ENCODE results near the gene KCNJ10.
A peak's percentile ranks its signal among the peaks of the same experiment; 100 is the strongest.
"Not testable (repeated sequence)": the region's sequence is repeated elsewhere in the genome, so short reads cannot be mapped to it uniquely, and the experiment has no call there.

Gene KCNJ10

GRCh38 chr1:160052936-160053335 lies 17.0 kb downstream of the KCNJ10 start:
- Mint-ChIP-seq H3K36me3 (no peaks in the 10 kb centered on the region), H3K4me1 (no peaks in the 10 kb centered on the region), H3K9me3 (no peaks in the 10 kb centered on the region), H3K27ac (no peak overlapping the region), H3K4me3 (no peak overlapping the region), H3K27me3 (peaks cover 61% of the 10 kb centered on the region)
- CTCF ChIA-PET: interaction anchor here (1.2 to 2.2 kb wide), 2 partner anchors 26 to 48 kb away, joined by 4 to 14 read pairs; no protein-coding TSS in a partner anchor
- no peak for DNase-seq

DNA sequence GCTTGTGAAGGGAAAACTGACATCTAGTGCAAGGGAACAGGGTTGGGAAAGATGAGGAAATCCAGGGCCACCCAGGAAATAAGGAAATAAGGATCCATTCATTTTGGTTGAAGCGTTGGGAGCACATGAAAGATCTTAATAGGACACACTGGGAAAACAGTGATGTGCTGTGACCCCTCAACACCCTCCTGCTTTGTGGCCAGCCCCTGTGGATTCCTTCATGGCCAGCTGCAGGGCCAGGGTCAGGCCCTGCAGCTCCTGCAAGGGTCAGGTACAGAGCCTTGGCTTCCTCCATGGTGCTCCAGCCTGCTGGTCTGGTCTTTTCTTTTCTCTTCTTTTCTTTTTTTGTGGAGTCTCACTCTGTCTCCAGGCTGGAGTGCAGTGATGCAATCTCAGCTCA lies 19.3 kb downstream of the KCNJ10 start:
- Mint-ChIP-seq H3K27me3 (peaks cover 53% of the 10 kb centered on the region), H3K4me3 (no peak overlapping the region), H3K4me1 (peaks cover 14% of the 10 kb centered on the region), H3K27ac (no peak overlapping the region), H3K9me3 (no peaks in the 10 kb centered on the region), H3K36me3 (no peaks in the 10 kb centered on the region)
- CTCF ChIA-PET: interaction anchor here (0.6 kb wide), 1 partner anchor 1038 kb away, joined by 3 read pairs; no protein-coding TSS in a partner anchor
- no peak for DNase-seq

- Mint-ChIP-seq H3K4me1 (peaks cover 14% of the 10 kb centered on the region), H3K27me3 (peaks cover 52% of the 10 kb centered on the region)
- not testable (repeated sequence) for H3K9me3 Mint-ChIP-seq, H3K27ac Mint-ChIP-seq, H3K4me3 Mint-ChIP-seq, H3K36me3 Mint-ChIP-seq, DNase-seq
- CTCF ChIA-PET: interaction anchor here (0.6 kb wide), 1 partner anchor 1037 kb away, joined by 3 read pairs; no protein-coding TSS in a partner anchor
Observed at GRCh38 chr1:160050182-160050581, 19.8 kb downstream of the KCNJ10 start.

DNA sequence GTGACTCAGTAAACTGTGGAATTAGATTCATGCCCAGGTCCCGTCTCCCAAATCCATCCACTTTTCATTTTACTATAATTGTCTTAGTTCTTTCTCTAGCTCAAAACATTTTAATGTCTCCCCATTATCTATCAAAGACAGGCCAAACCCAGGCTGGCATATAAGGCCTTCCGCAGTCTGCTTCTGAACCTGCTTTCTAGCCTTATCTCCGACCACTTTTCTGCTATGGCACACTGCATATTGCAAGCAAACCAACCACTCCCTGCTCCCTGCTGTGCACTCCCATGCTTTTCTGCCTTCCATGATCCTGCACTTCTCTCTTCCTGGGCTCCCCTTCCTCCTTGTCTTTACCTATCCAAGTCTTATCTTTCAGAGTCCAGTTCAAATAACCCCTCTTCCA lies 20.9 kb downstream of the KCNJ10 start:
- DNase-seq: no peak
- Mint-ChIP-seq H3K36me3 (no peaks in the 10 kb centered on the region), H3K4me1 (peaks cover 14% of the 10 kb centered on the region), H3K9me3 (no peaks in the 10 kb centered on the region), H3K4me3 (no peak overlapping the region), H3K27ac (no peak overlapping the region), H3K27me3 (peaks cover 50% of the 10 kb centered on the region)
- CTCF ChIA-PET: interaction anchor here (5.9 kb wide), 1 partner anchor 33 kb away, joined by 210 read pairs; the partner anchor contains the start of gene KCNJ9

DNA sequence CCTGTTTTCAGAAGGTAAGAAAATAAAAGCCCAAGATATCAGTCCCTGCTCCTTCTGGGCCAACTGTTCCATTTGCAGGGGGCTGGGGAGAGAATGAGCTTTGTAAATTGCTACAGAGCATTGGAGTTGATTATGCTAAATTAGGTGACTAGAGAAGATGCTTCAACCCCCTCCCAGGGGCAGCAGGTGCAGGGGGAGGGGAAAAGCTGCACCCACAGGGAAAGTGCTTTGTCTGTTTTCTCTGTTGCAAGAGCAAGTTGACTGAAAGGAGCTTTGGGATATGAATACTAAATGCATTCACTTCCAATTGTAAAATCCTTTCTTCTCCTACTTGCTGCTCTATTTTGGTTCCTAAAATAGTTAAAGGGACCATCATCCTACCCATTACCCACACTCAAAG lies 21.6 kb downstream of the KCNJ10 start:
- Mint-ChIP-seq H3K27me3 (peaks cover 44% of the 10 kb centered on the region), H3K27ac (no peak overlapping the region), H3K36me3 (no peaks in the 10 kb centered on the region), H3K9me3 (no peaks in the 10 kb centered on the region), H3K4me3 (no peak overlapping the region), H3K4me1 (peaks cover 14% of the 10 kb centered on the region)
- CTCF ChIA-PET: interaction anchor here (0.8 to 5.9 kb wide), 2 partner anchors 12 to 34 kb away, joined by 3 to 210 read pairs; partner anchors contain the start of gene KCNJ9
- no peak for DNase-seq

- Mint-ChIP-seq H3K36me3 (no peaks in the 10 kb centered on the region), H3K27me3 (peaks cover 38% of the 10 kb centered on the region), H3K4me1 (peaks cover 14% of the 10 kb centered on the region), H3K4me3 (peak overlapping the region; percentile 60), H3K27ac (peak overlapping the region; percentile 34), H3K9me3 (no peaks in the 10 kb centered on the region)
- CTCF ChIA-PET: interaction anchor here (0.8 to 5.9 kb wide), 18 partner anchors 10 to 205 kb away, joined by 3 to 210 read pairs (median 6); partner anchors contain the start of genes IGSF8, KCNJ10 and KCNJ9
- no peak for DNase-seq
Observed at GRCh38 chr1:160047111-160047991, 22.6 kb downstream of the KCNJ10 start.

- Mint-ChIP-seq H3K9me3 (no peaks in the 10 kb centered on the region), H3K27me3 (peaks cover 33% of the 10 kb centered on the region), H3K4me3 (peak overlapping the region; percentile 60), H3K36me3 (no peaks in the 10 kb centered on the region), H3K4me1 (peaks cover 14% of the 10 kb centered on the region), H3K27ac (peak overlapping the region; percentile 34)
- peak; percentile 46 for DNase-seq
- CTCF ChIA-PET: interaction anchor here (0.9 to 5.9 kb wide), 21 partner anchors 9 to 329 kb away, joined by 3 to 210 read pairs (median 5); partner anchors contain the start of genes IGSF8, KCNJ10 and KCNJ9
Observed at GRCh38 chr1:160046494-160047110, 23.4 kb downstream of the KCNJ10 start.

- CTCF ChIA-PET: interaction anchor here (1.0 to 5.9 kb wide), 16 partner anchors 8 to 330 kb away, joined by 3 to 210 read pairs (median 10); partner anchors contain the start of genes IGSF8 and KCNJ9
- Mint-ChIP-seq H3K36me3 (no peaks in the 10 kb centered on the region), H3K27ac (no peak overlapping the region), H3K4me1 (peaks cover 14% of the 10 kb centered on the region), H3K9me3 (no peaks in the 10 kb centered on the region), H3K27me3 (peaks cover 30% of the 10 kb centered on the region), H3K4me3 (no peak overlapping the region)
- DNase-seq: no peak
Observed at GRCh38 chr1:160045653-160046052, 24.3 kb downstream of the KCNJ10 start.

- H3K27me3 Mint-ChIP-seq: peaks cover 30% of the 10 kb centered on the region
- H3K4me1 Mint-ChIP-seq: peaks cover 14% of the 10 kb centered on the region
Observed at GRCh38 chr1:160043543-160043942, 26.4 kb downstream of the KCNJ10 start.

GRCh38 chr1:160040476-160040875 lies 29.5 kb downstream of the KCNJ10 start:
- H3K27me3 Mint-ChIP-seq: peaks cover 18% of the 10 kb centered on the region
- H3K27ac Mint-ChIP-seq: no peak overlapping the region
- H3K4me3 Mint-ChIP-seq: no peak overlapping the region
- no peaks in the 10 kb centered on the region for H3K9me3 Mint-ChIP-seq
- no peaks in the 10 kb centered on the region for H3K4me1 Mint-ChIP-seq
- CTCF ChIA-PET: interaction anchor here (1.2 to 1.7 kb wide), 2 partner anchors 33 to 38 kb away, joined by 5 to 8 read pairs; no protein-coding TSS in a partner anchor
- DNase-seq: no peak
- H3K36me3 Mint-ChIP-seq: no peaks in the 10 kb centered on the region

More at GRCh38 chr1:160043543-160043942, 26.4 kb downstream of the KCNJ10 start:
- Mint-ChIP-seq H3K4me3 (no peak overlapping the region), H3K36me3 (no peaks in the 10 kb centered on the region), H3K9me3 (no peaks in the 10 kb centered on the region), H3K27ac (no peak overlapping the region)
- DNase-seq: no peak
- CTCF ChIA-PET: interaction anchor here (4.0 to 5.9 kb wide), 2 partner anchors 14 to 39 kb away, joined by 52 to 210 read pairs; partner anchors contain the start of gene KCNJ9

DNA sequence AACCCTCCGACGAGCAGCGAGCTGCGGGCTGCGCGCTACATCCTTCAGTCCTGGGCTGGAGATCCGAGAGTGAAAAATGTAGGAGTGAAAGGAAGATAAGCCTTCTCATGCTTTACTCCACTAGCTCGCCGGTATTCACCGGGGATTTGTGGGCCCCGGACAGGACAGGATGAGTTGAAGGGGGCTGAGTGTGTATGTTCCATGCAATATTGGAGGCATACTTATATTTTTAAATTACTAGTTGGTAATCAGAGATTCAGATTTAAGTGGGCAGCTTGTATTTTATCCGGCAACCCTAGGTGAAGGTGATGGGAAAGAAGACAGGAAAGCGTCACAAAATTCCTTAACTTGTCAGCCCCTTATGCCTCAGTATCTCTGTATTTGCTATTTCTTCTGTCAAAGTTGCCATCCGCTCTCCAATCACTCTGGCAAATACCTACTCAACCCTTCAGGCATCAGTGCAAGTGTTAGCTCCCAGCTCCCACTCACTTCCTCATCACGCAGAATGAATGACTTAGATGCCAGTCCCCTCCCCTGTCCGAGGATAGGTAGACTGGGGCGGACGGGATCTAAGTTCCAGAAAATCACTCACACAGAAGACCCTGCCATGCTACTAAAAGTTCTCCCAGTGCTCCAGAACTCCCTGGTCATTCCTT lies 37.7 kb downstream of the KCNJ10 start:
- peaks cover 8% of the 10 kb centered on the region for H3K36me3 Mint-ChIP-seq
- H3K27me3 Mint-ChIP-seq: peaks cover 15% of the 10 kb centered on the region
- H3K27ac Mint-ChIP-seq: peak overlapping the region; percentile 86
- CTCF ChIA-PET: interaction anchor here (0.9 to 2.2 kb wide), 6 partner anchors 14 to 220 kb away, joined by 3 to 15 read pairs (median 4); no protein-coding TSS in a partner anchor
- H3K4me3 Mint-ChIP-seq: peak overlapping the region; percentile 89
- H3K9me3 Mint-ChIP-seq: no peaks in the 10 kb centered on the region
- H3K4me1 Mint-ChIP-seq: peaks cover 36% of the 10 kb centered on the region
- no peak for DNase-seq

DNA sequence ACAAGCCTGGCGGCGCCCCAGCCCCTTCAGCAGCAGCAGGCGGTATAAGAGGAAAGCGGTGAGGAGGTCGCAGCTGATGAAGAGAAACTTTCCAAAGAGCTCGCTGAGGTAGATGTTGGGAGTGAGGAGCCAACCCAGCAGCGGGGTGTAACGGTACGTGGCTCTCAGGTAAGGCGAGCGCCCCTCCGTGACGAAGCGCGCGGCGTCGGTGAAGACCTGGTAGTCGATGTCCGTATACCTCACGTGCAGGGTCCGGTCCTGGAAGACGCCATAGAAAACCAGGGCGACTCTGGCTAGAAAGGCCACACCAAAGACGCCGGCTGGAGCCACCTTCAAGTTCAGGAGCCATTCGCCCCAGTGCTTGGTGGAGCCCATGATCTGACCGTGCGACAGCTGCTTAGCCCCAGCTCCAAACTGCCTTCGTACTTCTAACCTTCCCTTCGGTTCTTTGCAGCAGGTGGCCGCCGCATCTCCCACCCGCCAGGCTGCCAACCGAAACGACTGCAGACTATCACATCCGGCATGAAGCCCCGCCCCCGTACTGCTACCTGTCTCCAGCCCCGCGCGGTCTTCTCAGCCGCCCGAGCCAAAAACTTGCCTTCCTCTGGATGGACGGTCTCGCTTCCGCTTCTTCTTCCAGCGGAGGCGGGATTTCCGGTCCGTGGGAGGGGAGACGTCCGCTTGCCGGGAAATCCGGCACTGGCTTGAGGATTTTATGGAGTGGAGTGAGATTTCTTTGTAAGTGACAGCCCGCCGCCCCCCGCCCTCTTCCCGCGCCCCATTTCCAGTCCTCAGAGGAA lies 38.4 kb downstream of the KCNJ10 start, which contains the start of gene PIGM:
TSS of gene PIGM (minus strand) at position 626 of the 800 bp plus-strand sequence. CDS start at position 375, 251 bp downstream.
- Mint-ChIP-seq H3K4me1 (peaks cover 36% of the 10 kb centered on the region), H3K27ac (peak within 1 kb of the TSS; percentile 86), H3K27me3 (peaks cover 15% of the 10 kb centered on the region), H3K36me3 (peaks cover 8% of the 10 kb centered on the region), H3K4me3 (peak within 1 kb of the TSS; percentile 89), H3K9me3 (no peaks in the 10 kb centered on the region)
- peak; percentile 98 for DNase-seq
- CTCF ChIA-PET: interaction anchor here (0.9 to 2.2 kb wide), 11 partner anchors 9 to 233 kb away, joined by 3 to 15 read pairs (median 4); no protein-coding TSS in a partner anchor
